Adrenal gland (tissue), 12 donors: Measurements from ENCODE around the gene BEND5. TPM values are rescaled to one million over a fixed set of nuclear protein-coding genes. Genes with fewer than 3 reads are reported as not detected.

Source experiments
- DNase-seq, 7 donors: peaks; one replicate each; pipeline ENCODE4 v3.0.0-alpha.2; 2019 to 2020
- H3K27ac ChIP-seq, 5 donors: fragments of 200-600 bp; sonication (generic) in 4 of 5; 1 replicate in 3 of 5; 2 replicates in 2 of 5; pipeline versions ENCODE4 v1.5.1 to v1.8.0; 2016 to 2020; ENCODE audit warnings: mild to moderate bottlenecking in 1 of 5
- H3K27me3 ChIP-seq: fragments of 200-600 bp; 2 replicates; pipeline ENCODE4 v1.8.0; 2021
- H3K36me3 ChIP-seq, 2 donors: fragments of 200-600 bp; replicated peaks in 1 of 2; 1 replicate in 1 of 2; 2 replicates in 1 of 2; pipeline versions ENCODE4 v1.5.1 to v1.8.0; 2018 to 2022
- H3K4me1 ChIP-seq, 2 donors: fragments of 200-600 bp; replicated peaks in 1 of 2; 1 replicate in 1 of 2; 2 replicates in 1 of 2; pipeline versions ENCODE4 v1.5.1 to v1.8.0; 2018 to 2021
- H3K4me3 ChIP-seq, 4 donors: fragments of 200-600 bp; sonication (generic) in 3 of 4; one replicate each; pipeline ENCODE4 v1.5.1; 2016 to 2018
- H3K9me3 ChIP-seq, 3 donors: fragments of 200-600 bp; sonication (generic) in 1 of 3; replicated peaks in 1 of 3; 1 replicate in 2 of 3; 2 replicates in 1 of 3; pipeline versions ENCODE4 v1.5.1 to v1.8.0; 2016 to 2021
- POLR2A ChIP-seq, 2 donors: fragments of 450-650 bp; IDR thresholded peaks; one replicate each; pipeline ENCODE4 v1.6.1; 2017; ENCODE audit warnings: antibody characterized with exemption in 2 of 2, mild to moderate bottlenecking in 2 of 2, moderate library complexity in 1 of 2
- WGBS, 4 donors: extraction: QIAGEN DNeasy Blood & Tissue Kit in 2 of 4; methylation state at CpG; one replicate each; pipeline versions ENCODE4 v1.1.5 to v1.1.7; 2013 to 2017; 5-methylcytosine and 5-hydroxymethylcytosine counted together
- intact Hi-C, 2 donors: fragments of 100-400 bp; cut with DNase I; formaldehyde crosslinking; loops; one replicate each; pipeline versions ENCODE4 v1.14.1 to v1.15.0; 2022 to 2023
- polyA plus RNA-seq, 3 donors: library from polyadenylated mRNA; stranded (reverse); fragments of 200-250 nt in 2 of 3; fragments of 350-450 nt in 1 of 3; fragmentation: Illumina TruSeq in 1 of 3; extraction: RNeasy Lipid Tissue Mini Kit (QIAGEN cat#74804) in 1 of 3; gene quantifications; one replicate each; pipeline ENCODE4 v1.2.3, GENCODE V29; 2013 to 2014
- total RNA-seq, 9 donors: library from RNA; depleted of rRNA in 4 of 9; stranded (reverse); fragments of >200 nt in 4 of 9; fragments of 120-200 nt in 1 of 9; fragmentation: NEBNext Ultra II Directional in 1 of 9; extraction: Animal tissue kit (Norgen Biotek cat#: 25700) in 1 of 9; gene quantifications; one replicate each; pipeline versions ENCODE4 v1.1.0 to v1.2.4, GENCODE V29; 2013 to 2023
- TF ChIP-seq, protein P1 (sequence below), 6 experiments: fragments of 450-650 bp in 4 of 6; fragments of 200-600 bp in 2 of 6; sonication (generic) in 1 of 6; IDR thresholded peaks; 1 replicate in 5 of 6; 2 replicates in 1 of 6; pipeline versions ENCODE4 v1.5.1 to v1.8.0; 2016 to 2021; ENCODE audit warnings: antibody characterized with exemption in 6 of 6, mild to moderate bottlenecking in 2 of 6, moderate library complexity in 1 of 6
- donor health status: healthy with polysubstance abuse.
- donor health status: Bipolar disorder and iron deficiency.
- donor health status: DM: yes; HTN: yes; CAD: no.
- donor health status: DM: no; HTN: no; CAD: no.
- donor health status: DM: no; HTN: no; CAD: no.
- donor health status: DM: yes; HTN: yes; CAD: no.

Gene BEND5
- total and polyA plus RNA-seq, 12 donors: 2.2 to 20.4 (median 8.4) TPM

GRCh38 chr1:48790397-48790796 is 13.7 kb upstream of the BEND5 start:
- no peaks in the 10 kb centered on the region for H3K9me3 ChIP-seq
- no peak overlapping the region for H3K4me3 ChIP-seq
- no peak for DNase-seq
- intact Hi-C loops: no loop called here
- H3K27ac ChIP-seq: no peak overlapping the region
- no peaks in the 10 kb centered on the region for H3K36me3 ChIP-seq
- H3K4me1 ChIP-seq: no peaks in the 10 kb centered on the region
- no peaks in the 10 kb centered on the region for H3K27me3 ChIP-seq
- TF ChIP-seq, protein P1, sequence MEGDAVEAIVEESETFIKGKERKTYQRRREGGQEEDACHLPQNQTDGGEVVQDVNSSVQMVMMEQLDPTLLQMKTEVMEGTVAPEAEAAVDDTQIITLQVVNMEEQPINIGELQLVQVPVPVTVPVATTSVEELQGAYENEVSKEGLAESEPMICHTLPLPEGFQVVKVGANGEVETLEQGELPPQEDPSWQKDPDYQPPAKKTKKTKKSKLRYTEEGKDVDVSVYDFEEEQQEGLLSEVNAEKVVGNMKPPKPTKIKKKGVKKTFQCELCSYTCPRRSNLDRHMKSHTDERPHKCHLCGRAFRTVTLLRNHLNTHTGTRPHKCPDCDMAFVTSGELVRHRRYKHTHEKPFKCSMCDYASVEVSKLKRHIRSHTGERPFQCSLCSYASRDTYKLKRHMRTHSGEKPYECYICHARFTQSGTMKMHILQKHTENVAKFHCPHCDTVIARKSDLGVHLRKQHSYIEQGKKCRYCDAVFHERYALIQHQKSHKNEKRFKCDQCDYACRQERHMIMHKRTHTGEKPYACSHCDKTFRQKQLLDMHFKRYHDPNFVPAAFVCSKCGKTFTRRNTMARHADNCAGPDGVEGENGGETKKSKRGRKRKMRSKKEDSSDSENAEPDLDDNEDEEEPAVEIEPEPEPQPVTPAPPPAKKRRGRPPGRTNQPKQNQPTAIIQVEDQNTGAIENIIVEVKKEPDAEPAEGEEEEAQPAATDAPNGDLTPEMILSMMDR (IDR thresholded peaks at IDR 0.05): no peak
- no peak for TF ChIP-seq POLR2A (IDR thresholded peaks at IDR 0.05)

DNA sequence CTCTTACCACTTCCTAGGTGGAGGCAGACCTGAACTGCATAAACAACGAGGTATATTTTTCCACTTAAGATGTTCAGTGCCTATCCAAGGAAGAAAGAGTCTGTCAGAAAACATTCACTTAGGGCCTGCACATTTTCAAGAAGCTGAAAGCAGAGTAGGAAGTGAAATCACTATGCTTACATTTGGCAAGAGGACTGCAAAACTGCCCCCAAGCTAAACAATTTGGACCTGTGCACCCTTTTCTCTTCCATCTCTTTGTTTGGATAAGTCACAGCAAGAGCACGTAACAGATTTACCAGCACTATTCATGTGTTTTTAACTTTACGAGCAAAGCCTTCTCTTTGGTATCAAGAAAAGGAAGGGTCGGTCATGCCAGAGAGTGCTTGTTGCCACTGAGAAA is 13.2 kb upstream of the BEND5 start:
- TF ChIP-seq POLR2A (IDR thresholded peaks at IDR 0.05): no peak
- TF ChIP-seq, protein P1 (IDR thresholded peaks at IDR 0.05): no peak
- Histone ChIP-seq H3K27me3 (no peaks in the 10 kb centered on the region), H3K36me3 (no peaks in the 10 kb centered on the region), H3K27ac (no peak overlapping the region), H3K9me3 (no peaks in the 10 kb centered on the region), H3K4me1 (no peaks in the 10 kb centered on the region), H3K4me3 (no peak overlapping the region)
- 73 to 80% (median 78%) methylated on average over 4 of the region's 4 CpGs for WGBS, 4 donors
- DNase-seq: no peak
- intact Hi-C loops: no loop called here

DNA sequence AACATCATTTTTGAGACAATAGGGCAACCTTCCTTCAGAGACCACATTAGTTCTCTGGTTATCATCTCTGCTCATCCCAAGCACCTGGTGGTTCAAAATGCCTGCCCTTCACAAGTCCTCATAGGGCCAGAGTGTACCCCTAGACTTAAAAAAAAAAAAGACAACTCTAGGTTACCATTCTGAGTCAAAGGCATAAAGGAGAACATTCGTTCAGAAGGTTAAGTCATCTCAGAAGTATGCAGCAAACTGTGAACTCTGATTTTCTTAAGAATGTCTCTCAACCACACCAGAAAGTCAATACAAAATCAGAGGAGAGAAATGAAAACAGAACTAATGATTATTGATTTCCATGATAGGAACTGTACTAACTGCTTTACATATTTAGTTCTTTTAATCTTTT is 9.2 kb upstream of the BEND5 start:
- no peaks in the 10 kb centered on the region for H3K4me1 ChIP-seq
- H3K36me3 ChIP-seq: no peaks in the 10 kb centered on the region
- no peak overlapping the region for H3K27ac ChIP-seq
- intact Hi-C loops: no loop called here
- no peaks in the 10 kb centered on the region for H3K9me3 ChIP-seq
- no peak for TF ChIP-seq POLR2A (IDR thresholded peaks at IDR 0.05)
- TF ChIP-seq, protein P1 (IDR thresholded peaks at IDR 0.05): no peak
- H3K27me3 ChIP-seq: no peaks in the 10 kb centered on the region
- DNase-seq: no peak
- WGBS, 4 donors: 85 to 89% (median 86%) methylated on average over 1 of the region's 1 CpG
- H3K4me3 ChIP-seq: no peak overlapping the region

DNA sequence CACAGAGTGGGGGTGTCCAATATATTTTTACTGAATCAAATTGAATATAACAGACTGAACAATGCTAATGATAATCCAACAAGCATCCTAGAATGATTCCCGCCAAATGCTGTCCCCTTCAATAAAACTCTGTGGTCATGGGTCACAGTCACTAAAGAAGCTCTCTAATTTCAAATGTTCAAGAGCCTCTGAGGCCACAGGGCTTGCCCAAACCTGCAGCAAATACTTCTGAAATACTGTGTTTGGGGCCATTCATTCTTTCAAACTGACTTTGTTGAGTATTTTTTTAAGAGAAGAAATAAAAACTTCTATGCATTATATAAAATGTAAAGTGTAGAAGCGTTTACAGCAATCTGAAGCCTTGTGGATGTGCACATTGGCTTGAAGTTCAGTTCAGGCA is 7.6 kb upstream of the BEND5 start:
- H3K27ac ChIP-seq: no peak overlapping the region
- DNase-seq: no peak
- no peaks in the 10 kb centered on the region for H3K4me1 ChIP-seq
- 79 to 92% (median 89%) methylated on average over 2 of the region's 2 CpGs for WGBS, 4 donors
- H3K9me3 ChIP-seq: no peaks in the 10 kb centered on the region
- H3K4me3 ChIP-seq: no peak overlapping the region
- intact Hi-C loops: no loop called here
- H3K36me3 ChIP-seq: no peaks in the 10 kb centered on the region
- no peaks in the 10 kb centered on the region for H3K27me3 ChIP-seq
- TF ChIP-seq, protein P1 (IDR thresholded peaks at IDR 0.05): no peak
- no peak for TF ChIP-seq POLR2A (IDR thresholded peaks at IDR 0.05)
